Inferior parietal cortex (tissue), 1 donor: ENCODE results near the gene TUBGCP6.

Source experiments
- DNase-seq: peaks from one replicate; pipeline ENCODE4 v3.0.0-alpha.2; 2016; ENCODE audit errors: extremely low spot score

TUBGCP6 gene

GRCh38 chr22:50262973-50263617 is 18.3 kb upstream of the TUBGCP6 start:
- DNase-seq: no peak

DNA sequence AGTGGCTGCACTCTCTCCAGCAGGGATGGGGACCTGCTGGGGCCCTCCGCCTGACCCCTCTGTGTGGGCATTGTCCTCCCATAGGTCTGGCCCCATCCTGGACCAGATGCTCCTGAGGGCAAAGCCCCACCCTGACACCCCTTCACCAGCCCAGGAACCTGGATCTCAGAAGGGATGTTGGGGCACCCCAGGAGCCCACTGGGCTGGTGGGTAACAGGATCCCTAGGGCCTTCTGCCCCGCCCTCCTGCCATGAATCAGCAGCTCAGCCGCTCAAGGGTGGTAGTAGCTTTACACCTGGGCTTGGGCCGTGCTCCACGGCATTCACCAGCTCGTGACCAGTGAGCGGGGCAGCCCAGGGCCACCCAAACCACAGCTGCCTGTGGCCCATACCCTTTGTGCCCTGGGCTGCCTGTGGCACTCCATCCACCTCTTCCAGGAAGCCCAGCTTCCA is 17.7 kb upstream of the TUBGCP6 start:
- DNase-seq: no peak

DNA sequence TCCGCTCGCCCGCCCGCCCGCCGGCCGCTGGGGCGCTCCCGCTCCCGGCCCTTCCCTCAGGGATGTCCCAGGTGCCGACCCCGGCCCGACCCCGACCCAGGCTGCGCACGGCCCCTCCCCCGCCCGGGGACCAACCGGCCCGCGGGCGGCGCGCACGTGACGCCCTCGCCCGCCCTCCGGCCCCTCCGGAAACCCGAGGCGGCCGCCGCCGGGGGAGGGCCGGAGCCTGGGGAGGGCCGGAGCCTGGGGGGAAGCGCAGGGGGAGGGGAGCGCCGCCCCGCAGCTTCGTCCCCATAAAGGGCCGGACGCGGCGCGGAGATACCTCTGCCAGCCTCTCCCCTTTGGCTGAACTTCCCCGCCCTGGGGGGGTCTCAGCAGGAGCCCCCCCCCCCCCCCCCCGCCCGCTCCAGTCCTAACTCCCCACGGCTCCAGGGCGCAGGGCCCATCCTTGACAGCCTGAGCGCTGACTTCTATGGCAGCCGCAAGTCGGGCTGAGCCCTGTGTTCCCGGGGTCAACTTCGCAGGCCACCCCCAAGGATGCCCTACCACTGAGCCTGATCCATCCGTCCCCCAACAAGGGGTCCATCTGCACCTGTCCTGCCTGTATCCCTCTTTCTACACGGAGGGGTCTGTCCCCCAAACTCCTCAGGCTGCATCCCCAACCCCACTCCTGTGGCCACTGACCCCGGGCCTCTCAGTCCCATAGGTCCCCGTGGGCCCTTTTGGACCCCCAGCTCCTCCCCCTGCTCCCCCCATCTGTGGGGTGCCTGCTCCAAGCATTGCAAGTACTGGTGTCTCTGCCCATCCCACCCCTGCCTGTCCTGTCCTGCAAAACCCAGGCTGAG is 17.0 kb upstream of the TUBGCP6 start, which contains the start of gene MAPK12:
MAPK12 (minus strand) TSS at position 69 of the 845 bp plus-strand sequence. CDS start 174 bp downstream, outside the sequence.
- no peak for DNase-seq

DNA sequence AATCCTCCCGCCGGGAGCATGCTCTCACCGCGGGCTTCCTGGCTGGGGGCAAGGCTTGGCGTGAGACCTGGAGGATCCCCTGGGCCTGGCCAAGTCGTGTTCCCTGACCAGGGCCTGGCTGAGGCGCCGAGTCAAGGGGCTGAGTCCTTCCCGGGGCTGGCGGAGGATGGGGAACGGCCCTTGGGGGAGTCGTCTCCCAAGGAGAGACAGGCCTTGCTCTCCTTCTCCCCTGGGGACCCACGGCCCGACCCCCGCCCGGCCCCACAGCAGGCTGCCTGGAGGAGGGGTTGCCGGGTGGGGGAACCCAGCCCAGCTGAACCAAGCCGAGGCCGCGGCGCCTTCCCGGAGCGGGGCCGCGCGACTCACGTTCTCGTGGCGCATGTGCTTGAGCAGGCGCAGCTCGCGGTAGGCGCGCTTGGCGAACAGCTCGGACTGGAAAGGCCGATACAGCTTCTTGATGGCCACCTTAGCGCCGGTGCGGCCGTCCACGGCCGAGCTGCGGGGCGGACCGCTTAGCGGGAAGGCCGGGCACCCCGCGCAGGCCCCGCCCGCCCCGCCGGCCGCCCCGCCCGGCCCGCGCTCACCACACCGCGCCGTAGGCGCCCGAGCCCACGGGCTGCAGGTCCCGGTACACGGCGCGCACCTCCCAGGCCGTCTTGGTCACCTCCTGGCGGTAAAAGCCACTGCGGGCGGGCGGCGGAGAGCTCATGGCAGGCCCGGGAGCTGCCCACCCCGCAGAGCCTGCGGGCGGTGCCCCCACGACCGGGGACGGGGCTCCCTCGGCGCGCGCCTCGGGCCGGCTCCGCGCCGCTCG is 16.2 kb upstream of the TUBGCP6 start:
- no peak for DNase-seq

DNA sequence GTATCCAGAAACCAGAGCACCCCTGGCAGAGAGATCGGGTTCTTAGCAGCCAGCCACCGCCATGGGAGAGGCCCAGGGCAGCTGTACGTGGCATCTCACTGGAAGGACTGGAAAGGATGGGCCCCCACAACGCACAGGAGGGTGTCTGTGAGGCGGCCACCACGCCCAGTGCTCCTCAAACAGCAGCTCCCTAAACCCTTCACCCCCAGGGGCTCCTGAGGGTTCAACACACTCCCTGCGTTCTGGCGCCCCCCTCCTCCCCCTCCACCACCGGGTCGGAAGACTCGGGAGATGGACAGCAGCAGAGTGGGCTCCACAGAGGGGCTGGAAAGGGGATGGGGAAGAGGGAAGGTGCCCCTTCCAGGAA is 15.6 kb upstream of the TUBGCP6 start:
- DNase-seq: no peak

DNA sequence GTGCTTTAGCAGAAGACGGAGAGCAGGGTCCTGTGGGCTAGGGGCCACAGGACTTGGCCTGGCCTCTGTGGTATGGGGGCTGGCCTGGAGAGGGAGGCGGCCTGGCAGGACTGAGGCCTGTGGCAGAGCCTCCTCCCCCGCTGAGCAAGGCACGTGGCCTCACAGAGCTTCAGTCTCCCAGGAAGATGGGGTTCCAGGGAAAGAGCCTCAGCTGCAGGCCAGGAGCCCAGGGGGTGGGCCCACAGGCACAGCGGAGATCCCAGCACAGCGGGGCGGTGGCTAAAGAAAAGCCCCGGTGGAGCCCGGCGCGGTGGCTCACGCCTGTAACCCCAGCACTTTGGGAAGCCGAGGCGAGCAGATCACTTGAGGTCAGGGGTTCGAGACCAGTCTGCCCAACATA is 14.5 kb upstream of the TUBGCP6 start:
- no peak for DNase-seq

DNA sequence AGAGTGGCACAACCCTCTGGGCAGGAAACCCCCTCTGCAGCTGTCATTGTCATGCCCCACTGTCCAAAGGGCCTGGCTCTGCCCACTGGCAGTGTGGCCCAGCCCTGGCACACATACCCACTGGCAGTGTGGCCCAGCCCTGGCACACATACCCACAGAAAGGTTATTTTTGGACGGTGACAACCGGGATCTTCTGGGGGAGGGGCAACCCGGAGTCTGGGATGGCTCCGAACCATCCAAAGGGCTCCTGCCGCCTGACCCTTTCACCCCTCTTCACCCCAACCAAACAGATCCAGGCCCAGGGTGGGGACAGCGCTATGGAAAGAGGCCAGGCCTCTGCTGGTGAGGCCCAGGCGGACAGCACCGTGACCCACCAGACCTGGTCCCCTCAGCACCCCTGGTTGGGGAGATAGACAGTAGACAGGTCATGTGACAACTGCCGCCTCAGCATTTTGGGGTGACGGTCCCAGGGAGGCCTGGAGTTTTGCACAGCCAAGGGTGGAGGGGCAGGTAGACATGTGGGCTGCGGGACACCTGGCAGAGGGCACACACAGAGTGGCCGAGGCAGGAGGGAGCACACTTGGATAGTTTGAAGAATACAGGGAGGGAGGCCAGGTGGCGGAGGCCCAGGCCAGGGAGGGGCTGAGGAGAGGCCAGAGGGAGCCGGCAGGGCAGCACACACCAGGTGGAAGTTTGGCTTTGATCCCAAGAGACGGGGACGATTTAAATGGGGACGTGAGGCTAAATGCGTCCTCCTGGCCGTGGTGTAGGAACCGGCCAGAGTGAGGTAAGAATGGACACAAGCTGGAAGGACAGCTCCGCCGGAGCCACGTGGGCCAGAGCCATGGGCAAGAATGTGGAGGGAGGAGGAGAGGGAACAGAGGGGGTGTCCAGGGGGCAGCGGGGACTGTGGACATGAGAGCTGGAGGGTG is 13.8 kb upstream of the TUBGCP6 start:
- DNase-seq: no peak

DNA sequence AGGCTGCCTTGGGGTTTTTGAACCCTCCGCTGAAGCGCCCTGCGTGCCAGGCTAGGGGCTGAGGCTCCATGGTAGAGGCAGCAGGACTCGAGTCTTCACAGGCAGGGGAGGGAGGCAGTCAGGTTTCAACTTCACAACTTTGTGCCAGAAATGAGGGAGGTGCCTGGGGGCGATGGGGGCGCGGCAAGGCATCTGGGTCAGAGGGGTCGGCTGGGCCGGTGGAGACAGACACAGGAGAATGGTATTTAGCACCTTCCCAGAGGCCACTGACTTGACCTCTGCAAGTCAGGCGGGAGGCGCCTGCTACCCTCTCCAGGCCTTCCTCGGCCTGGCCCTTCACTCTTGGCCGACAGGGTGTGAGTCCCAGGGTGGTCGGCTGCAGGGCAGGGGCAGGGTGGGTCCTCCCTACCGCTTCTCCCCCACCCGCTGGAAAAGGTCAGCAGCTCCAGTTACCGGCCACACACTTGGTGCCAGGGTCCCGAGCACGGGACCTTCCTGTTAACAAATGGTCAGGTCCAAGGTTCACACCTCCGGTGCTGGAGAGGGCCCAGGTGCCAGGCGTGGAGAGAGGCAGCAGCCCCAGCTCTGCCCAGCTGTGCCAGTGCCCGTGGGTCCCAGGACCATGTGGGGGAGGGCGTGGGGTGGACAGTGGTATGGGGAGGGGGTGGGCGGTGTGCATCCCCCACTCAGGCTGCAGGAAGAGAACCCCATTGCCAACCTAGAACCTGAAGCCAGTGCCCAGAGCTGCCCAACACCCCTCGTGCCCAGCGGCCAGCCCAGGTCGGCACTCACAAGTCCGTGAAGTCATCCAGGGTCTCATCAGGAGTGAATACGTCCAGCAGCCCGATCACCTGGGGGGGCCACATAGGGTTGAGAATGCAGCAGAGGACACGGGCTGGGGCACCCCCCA is 12.9 kb upstream of the TUBGCP6 start:
- DNase-seq: no peak

DNA sequence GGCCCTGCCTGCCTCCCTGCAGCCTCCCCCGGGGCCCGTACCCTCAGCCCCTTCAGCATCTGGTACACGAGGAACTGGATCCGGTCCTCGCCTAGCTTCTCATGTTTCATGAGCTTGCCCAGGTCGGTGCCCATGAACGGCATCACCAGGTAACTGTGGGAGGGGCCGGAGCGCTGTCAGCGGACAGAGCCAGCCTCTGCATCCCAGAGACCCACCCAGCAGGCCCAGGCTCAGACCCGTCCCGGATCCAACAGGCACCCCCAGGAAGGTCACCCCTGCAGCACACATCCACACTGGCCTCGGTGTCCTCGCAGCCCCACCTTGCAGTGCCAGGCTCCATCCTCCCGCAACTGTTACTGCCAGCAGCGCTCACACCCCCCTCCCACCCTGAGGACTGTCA is 12.2 kb upstream of the TUBGCP6 start:
- no peak for DNase-seq

- no peak for DNase-seq
These were observed 11.5 kb upstream of the TUBGCP6 start for GRCh38 chr22:50256258-50256862.

DNA sequence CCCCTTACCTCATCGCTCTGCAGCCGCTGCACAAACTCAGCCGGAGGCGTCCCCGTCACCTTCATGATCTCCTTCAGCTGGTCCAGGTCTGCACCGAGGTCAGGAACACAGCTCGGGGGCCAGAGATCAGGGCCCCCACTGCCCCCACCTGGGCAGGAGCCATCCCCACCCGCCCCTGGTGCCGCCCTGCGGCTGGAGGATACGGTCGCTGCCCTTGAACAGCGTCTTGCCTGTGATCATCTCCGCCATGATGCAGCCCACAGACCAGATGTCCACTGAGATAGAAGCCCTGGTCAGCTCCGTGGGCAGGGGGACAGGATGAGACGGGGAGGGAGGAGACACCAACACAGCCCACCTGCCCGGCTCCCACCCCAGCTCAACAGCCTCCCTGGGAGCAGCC is 10.8 kb upstream of the TUBGCP6 start:
- DNase-seq: no peak

GRCh38 chr22:50255099-50255498 is 10.3 kb upstream of the TUBGCP6 start:
- no peak for DNase-seq

- no peak for DNase-seq
These were observed 9.1 kb upstream of the TUBGCP6 start for GRCh38 chr22:50253941-50254340.

DNA sequence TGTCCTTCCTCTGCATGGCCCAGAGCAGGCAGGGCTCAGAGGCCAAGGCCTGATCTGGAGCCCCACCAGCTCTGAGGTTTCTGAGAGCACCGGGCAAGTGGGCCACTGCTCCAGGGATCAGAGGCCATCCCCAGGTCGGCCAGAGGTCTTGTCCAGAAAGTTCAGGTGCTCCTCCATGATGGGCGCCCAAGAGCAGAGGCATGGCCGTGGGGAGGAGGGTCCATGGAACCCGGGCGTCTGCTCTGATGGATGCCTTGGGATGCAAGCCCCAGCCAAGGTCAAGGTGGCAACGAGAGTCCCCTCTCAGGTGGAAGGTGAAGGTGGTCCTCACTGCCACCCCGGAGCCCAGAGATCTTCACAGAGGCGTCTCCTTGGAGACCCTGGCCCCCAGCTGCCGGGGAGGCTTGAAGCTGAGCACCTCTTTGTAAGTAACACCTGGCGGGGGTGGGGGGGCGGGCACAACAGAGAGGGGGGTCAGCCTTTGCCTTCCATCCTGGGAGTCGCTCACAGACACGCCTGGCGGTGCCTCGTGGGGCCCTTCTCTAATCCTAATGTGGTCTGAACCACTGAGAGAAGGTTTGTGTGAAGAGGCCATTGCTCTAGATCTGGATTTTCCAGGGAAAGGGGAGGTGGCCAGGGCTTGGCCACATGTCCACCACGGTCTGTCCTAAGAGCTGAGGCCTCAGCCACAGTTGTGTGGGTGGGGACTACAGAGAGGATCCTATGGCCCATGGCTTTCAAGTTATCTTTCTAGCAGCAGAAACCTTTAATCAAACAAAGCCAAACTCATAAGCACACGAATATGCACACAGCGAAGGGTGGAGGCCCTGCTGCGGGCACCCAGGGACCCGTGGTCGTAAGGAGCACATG is 8.5 kb upstream of the TUBGCP6 start:
- DNase-seq: no peak

- DNase-seq: no peak
These were observed 7.5 kb upstream of the TUBGCP6 start for GRCh38 chr22:50252082-50253045.

- DNase-seq: no peak
These were observed 6.8 kb upstream of the TUBGCP6 start for GRCh38 chr22:50251477-50252081.
